NOMO-1 treated with dmso at 0.1 percent for 144 hours (cell line): ENCODE data around the gene ENDOV.

Experiments used
- DNase-seq: peaks from one replicate; lab custom pipeline; 2025; ENCODE audit not compliant: unreplicated experiment; lab: John Stamatoyannopoulos, UW

Gene ENDOV

DNA sequence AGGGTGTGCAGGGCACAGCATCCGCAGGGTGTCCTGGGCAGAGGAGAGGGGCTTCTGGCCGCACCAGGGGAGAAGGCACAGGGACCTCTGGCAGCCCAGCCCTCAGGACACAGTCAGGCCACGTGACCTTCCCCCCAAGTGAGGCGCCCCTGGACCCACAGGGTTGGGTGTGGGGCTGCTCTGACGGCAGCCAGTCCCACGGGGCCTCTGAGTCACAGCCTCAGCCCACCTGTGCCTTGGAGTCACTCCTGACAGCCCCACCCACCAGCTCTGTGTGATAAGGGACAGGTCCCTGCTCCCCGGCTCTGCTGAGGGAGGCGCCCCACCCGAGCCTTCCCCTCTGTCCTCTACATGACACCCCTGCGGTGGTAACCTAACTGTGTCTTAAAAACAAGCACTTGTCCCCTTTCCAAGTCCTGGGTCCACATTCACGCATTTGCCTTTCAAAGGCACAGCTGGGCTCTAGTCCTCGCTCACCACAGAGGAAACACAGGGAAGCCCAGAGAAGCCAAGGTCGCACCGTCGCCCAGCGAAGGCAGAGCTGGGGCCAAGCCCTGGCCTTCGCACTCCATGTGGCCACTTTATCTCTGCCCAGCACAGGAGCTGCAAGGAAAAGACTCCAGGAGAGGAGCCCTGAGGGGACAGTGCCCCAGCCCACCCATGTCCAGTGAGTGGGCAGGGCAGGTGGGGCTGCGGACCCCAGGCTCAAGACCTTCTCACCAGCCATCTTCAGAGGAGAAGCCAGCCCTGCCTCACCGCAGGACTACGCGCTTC is 66.5 kb downstream of the ENDOV start:
- no peak for DNase-seq

DNA sequence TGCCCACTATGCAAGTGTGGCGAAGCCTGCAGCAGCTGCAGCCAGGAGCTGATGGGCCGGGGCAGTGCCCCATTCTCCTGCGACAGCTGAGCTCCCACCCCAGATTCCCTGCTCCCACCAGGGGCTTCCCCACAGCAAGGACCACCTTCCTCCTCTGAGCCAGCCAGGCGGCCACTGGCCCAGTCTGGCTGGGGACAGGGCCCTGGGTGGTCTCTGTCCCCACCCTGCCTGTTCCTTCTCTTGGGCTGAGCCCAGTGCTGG is 67.0 kb downstream of the ENDOV start:
- DNase-seq, result no peak

DNA sequence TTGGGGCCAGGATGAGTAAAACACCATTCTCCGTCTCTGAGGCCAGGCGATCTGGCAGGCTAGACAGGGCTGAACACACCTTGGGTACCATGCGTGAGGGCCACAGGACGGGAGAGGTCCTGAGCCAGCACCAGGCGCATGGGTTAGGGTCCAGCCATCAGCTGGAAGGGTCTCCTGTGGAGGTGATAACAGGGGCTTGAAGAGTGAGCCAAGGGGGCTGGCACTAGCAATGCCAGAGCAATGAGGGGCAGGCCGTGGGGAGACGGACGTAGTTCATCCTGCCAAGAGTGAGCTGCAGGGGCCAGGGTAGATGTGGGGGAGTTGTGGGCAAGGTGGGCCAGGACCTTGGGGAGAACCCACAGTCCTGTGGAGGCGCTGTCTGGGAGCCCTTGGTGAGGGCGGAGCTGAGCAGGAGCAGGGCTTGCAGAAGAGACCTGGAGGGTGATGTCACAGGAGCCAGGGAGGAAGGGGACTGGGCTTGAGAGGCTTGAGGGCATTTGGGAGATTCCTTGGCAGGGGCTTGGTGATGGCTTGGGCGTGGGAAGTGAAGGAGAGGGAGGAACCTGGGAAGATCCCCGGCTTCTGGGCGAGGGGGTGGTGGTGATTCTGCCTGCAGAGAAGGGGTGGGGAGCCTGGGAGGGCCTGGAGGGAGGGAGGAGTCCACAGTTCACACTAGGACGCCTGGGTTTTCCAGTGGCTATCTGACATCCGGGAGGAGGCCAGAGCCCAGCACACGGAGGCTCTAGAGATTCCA is 67.8 kb downstream of the ENDOV start:
- DNase-seq, result no peak

DNA sequence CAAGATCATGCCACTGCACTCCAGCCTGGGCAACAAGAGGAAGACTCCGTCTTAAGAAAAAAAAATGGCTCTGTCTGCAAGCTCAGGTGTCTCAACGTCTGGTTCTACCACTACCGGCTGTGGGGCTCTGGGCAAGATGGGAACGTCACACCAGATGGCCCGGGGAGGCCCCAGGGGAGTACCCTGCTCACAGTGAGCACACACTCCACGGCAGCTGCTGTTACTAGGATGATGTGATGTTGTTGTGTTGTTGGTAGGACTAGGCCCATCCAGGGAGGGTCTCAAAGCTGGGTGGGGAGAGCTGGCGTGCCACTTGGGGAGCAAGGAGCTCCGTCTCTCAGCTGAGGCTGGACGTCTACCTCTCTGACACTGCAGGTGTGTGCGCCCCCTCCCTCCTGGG is 70.9 kb downstream of the ENDOV start:
- no peak for DNase-seq

DNA sequence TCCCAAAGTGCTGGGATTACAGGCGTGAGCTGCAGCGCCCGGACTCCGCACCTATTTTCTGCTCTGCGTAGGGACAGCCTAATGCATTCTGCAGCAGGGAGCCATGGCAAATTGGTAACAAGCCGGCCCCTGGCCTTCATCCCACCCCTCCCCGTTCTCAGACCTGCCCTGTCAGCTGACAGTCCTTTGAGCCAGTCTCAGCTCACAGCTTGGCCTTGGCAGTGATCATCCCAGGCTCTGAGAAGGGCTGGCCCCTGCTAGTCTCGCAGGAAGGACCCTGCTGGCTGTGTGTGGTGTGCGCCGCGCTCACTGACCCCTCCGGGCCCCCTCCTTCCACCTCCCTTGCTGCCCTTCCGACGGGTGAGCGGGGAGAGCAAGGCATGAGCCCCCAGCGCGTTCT is 71.7 kb downstream of the ENDOV start:
- no peak for DNase-seq

DNA sequence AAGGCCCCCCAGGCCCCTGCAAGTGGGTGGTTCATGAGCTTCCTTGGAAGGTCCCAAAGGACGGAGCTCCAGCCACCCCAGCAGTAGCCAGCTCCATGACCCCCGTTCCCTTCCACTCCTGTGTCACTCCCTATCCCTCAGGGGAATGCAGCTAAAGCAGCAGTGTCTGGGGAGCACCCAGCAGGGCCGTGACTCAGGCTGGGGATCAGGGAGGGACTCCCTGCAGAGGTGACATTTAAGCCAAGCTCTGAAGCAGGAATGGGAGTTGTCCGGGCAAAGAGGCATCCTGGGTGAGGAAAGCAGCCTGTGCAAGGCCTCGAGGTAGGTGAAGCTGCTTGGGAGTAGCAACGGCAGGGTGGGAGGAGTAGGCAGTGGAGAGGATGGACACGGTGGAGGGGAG is 72.5 kb downstream of the ENDOV start:
- no peak for DNase-seq
